Fibroblast of mammary gland (primary cell): ENCODE data around the gene ZNF266.
A peak's percentile ranks its signal among the peaks of the same experiment; 100 is the strongest.

Experiments used
- DNase-seq: peaks from one replicate; pipeline ENCODE4 v3.0.0-alpha.2; 2010; ENCODE audit warnings: low read depth
- H3K4me3 ChIP-seq: 2 replicates; pipeline ENCODE4 v1.5.1; 2011; ENCODE audit warnings: low read depth, mild to moderate bottlenecking, low read length, moderate library complexity; ENCODE audit not compliant: control insufficient read depth
- CTCF ChIP-seq: conservative IDR thresholded peaks from 2 replicates; pipeline ENCODE4 v1.5.1; 2011; ENCODE audit warnings: low read depth, low read length, inconsistent platforms; ENCODE audit not compliant: control insufficient read depth, insufficient read depth

ZNF266 gene

GRCh38 chr19:9413240-9413954 is 22.0 kb downstream of the ZNF266 start:
- no peak for DNase-seq
- H3K4me3 ChIP-seq: no peak overlapping the region
- no peak for TF ChIP-seq CTCF

- TF ChIP-seq CTCF: no peak
- DNase-seq: no peak
- no peak overlapping the region for H3K4me3 ChIP-seq
Measured at GRCh38 chr19:9407827-9408226, 27.5 kb downstream of the ZNF266 start.

- TF ChIP-seq CTCF: no peak
- peak; percentile 88 for DNase-seq
Measured at GRCh38 chr19:9406798-9407352, 28.5 kb downstream of the ZNF266 start.

GRCh38 chr19:9381361-9381785 is 54.0 kb downstream of the ZNF266 start:
- H3K4me3 ChIP-seq: no peak overlapping the region
- peak; percentile 3 for DNase-seq
- TF ChIP-seq CTCF: no peak

More at GRCh38 chr19:9406798-9407352, 28.5 kb downstream of the ZNF266 start:
- H3K4me3 ChIP-seq: peak overlapping the region; percentile 75

- no peak for TF ChIP-seq CTCF
- no peak for DNase-seq
- H3K4me3 ChIP-seq: no peak overlapping the region
Measured at GRCh38 chr19:9370738-9371619, 64.4 kb downstream of the ZNF266 start.

- H3K4me3 ChIP-seq: peak within 1 kb of the TSS; percentile 31
- no peak for DNase-seq
- TF ChIP-seq CTCF: no peak
Measured at GRCh38 chr19:9362905-9363304, 72.5 kb downstream of the ZNF266 start, which contains the start of gene ZNF177. Gene ZNF177, plus strand, starts transcription at chr19:9363013. Its CDS starts 15,299 bp downstream, at chr19:9378312.
